H1 (cell line): Measurements from ENCODE around the gene COL27A1. TPM values are rescaled to one million over a fixed set of nuclear protein-coding genes. Genes with fewer than 3 reads are reported as not detected.

Experiments
- CTCF ChIA-PET: fragments of 300-600 bp; sonication (Branson Sonifier 250); formaldehyde crosslinking; loops from one replicate; lab custom pipeline; 2021; ENCODE audit not compliant: partially characterized antibody; lab: Charles Lee
- POLR2A ChIA-PET: fragments of 300-600 bp; sonication (Branson Sonifier 250); formaldehyde crosslinking; loops from one replicate; lab custom pipeline; 2021; ENCODE audit warnings: inconsistent platforms; ENCODE audit not compliant: partially characterized antibody; lab: Charles Lee
- DNase-seq, 2 experiments: peaks; one replicate each; pipeline versions ENCODE4 v3.0.0 to v3.0.0-alpha.2; 2010 to 2022; ENCODE audit warnings: low spot score in 2 of 2, low read depth in 1 of 2, mixed read lengths in 1 of 2
- FAIRE-seq: peaks from 2 replicates; lab custom pipeline; 2011; peaks lifted over from hg19 to GRCh38; lab: Jason Lieb, UNC
- H2AFZ ChIP-seq: 2 replicates; pipeline ENCODE4 v1.8.1; 2012; ENCODE audit warnings: low read length, inconsistent platforms
- H2AK5ac ChIP-seq: 2 replicates; pipeline ENCODE4 v1.6.1; 2013; ENCODE audit warnings: low read depth, low read length
- H2BK120ac ChIP-seq: replicated peaks from 2 replicates; pipeline ENCODE3; 2013; ENCODE audit warnings: low read depth, low read length, inconsistent platforms
- H2BK12ac ChIP-seq: 2 replicates; pipeline ENCODE4 v1.6.1; 2013; ENCODE audit warnings: low read depth, low read length
- H2BK15ac ChIP-seq: 2 replicates; pipeline ENCODE4 v1.6.1; 2013; ENCODE audit warnings: low read length
- H2BK20ac ChIP-seq: 2 replicates; pipeline ENCODE4 v1.6.1; 2013; ENCODE audit warnings: low read length
- H2BK5ac ChIP-seq: 2 replicates; pipeline ENCODE4 v1.6.1; 2013; ENCODE audit warnings: low read depth, low read length
- H3K14ac ChIP-seq: 2 replicates; pipeline ENCODE4 v1.6.1; 2013; ENCODE audit warnings: inconsistent platforms; ENCODE audit not compliant: insufficient read length
- H3K18ac ChIP-seq: 2 replicates; pipeline ENCODE4 v1.6.1; 2013; ENCODE audit warnings: low read length; ENCODE audit errors: extremely low read depth
- H3K23ac ChIP-seq: 2 replicates; pipeline ENCODE4 v1.6.1; 2013; ENCODE audit warnings: inconsistent platforms; ENCODE audit not compliant: insufficient read length
- H3K23me2 ChIP-seq: 2 replicates; pipeline ENCODE4 v1.6.1; 2013; ENCODE audit warnings: low read depth, low read length
- H3K27ac ChIP-seq: 2 replicates; pipeline ENCODE4 v1.6.1; 2011; ENCODE audit warnings: low read depth, low read length, inconsistent platforms
- H3K27me3 ChIP-seq, 4 experiments: replicated peaks in 1 of 4; 1 replicate in 1 of 4; 2 replicates in 3 of 4; pipeline versions ENCODE4 v1.6.1 to v1.8.1; 2011 to 2013; ENCODE audit warnings: low read length in 3 of 4, mild to moderate bottlenecking in 3 of 4, inconsistent platforms in 2 of 4, mixed read lengths in 2 of 4, moderate library complexity in 1 of 4; ENCODE audit not compliant: control insufficient read depth in 3 of 4, insufficient read depth in 3 of 4; ENCODE audit errors: extremely low read depth in 1 of 4
- H3K36me3 ChIP-seq, 4 experiments: 2 replicates each; pipeline versions ENCODE4 v1.6.1 to v1.8.1; 2011 to 2013; ENCODE audit warnings: mild to moderate bottlenecking in 4 of 4, low read length in 3 of 4, moderate library complexity in 2 of 4, control low read depth in 1 of 4, inconsistent platforms in 1 of 4; ENCODE audit not compliant: insufficient read depth in 4 of 4, control insufficient read depth in 2 of 4
- H3K4ac ChIP-seq: replicated peaks from 2 replicates; pipeline ENCODE3; 2013; ENCODE audit warnings: low read length, low read depth, mixed read lengths, inconsistent platforms; ENCODE audit not compliant: insufficient read length
- H3K4me1 ChIP-seq, 4 experiments: replicated peaks in 1 of 4; 1 replicate in 1 of 4; 2 replicates in 3 of 4; pipeline versions ENCODE4 v1.6.1 to v1.8.1; 2011 to 2013; ENCODE audit warnings: low read length in 3 of 4, inconsistent platforms in 2 of 4, mixed read lengths in 1 of 4; ENCODE audit not compliant: insufficient read depth in 4 of 4, control insufficient read depth in 3 of 4
- H3K4me2 ChIP-seq, 2 experiments: 2 replicates each; pipeline versions ENCODE4 v1.6.1 to v1.8.1; 2011 to 2013; ENCODE audit warnings: low read depth in 2 of 2, low read length in 2 of 2, control low read depth in 1 of 2, inconsistent platforms in 1 of 2, mild to moderate bottlenecking in 1 of 2; ENCODE audit not compliant: insufficient read depth in 1 of 2
- H3K4me3 ChIP-seq, 4 experiments: fragments of 200-600, 300-600 bp in 1 of 4; sonication (generic), shearing (Covaris generic), sonication (Bioruptor Twin) in 1 of 4; 2 replicates each; pipeline versions ENCODE4 v1.5.1 to v1.8.1; 2011 to 2016; ENCODE audit warnings: low read length in 4 of 4, low read depth in 3 of 4, control low read depth in 2 of 4, inconsistent platforms in 2 of 4, mild to moderate bottlenecking in 2 of 4, mixed read lengths in 1 of 4, moderate library complexity in 1 of 4; ENCODE audit not compliant: insufficient read depth in 2 of 4; ENCODE audit errors: extremely low read depth in 1 of 4
- H3K56ac ChIP-seq: replicated peaks from 2 replicates; pipeline ENCODE3; 2013; ENCODE audit warnings: low read depth, mild to moderate bottlenecking, mixed read lengths, low read length, inconsistent platforms; ENCODE audit not compliant: insufficient read length
- H3K79me1 ChIP-seq: 2 replicates; pipeline ENCODE4 v1.6.1; 2013; ENCODE audit warnings: low read depth, low read length, control low read depth
- H3K79me2 ChIP-seq, 2 experiments: 2 replicates each; pipeline versions ENCODE4 v1.6.1 to v1.8.1; 2012 to 2013; ENCODE audit warnings: low read length in 2 of 2, mild to moderate bottlenecking in 2 of 2, inconsistent platforms in 1 of 2; ENCODE audit not compliant: insufficient read depth in 2 of 2, control insufficient read depth in 1 of 2
- H3K9ac ChIP-seq, 4 experiments: replicated peaks in 1 of 4; 1 replicate in 1 of 4; 2 replicates in 3 of 4; pipeline versions ENCODE4 v1.6.1 to v1.8.1; 2011 to 2013; ENCODE audit warnings: low read depth in 3 of 4, low read length in 3 of 4, control low read depth in 2 of 4, mild to moderate bottlenecking in 2 of 4, moderate library complexity in 2 of 4, inconsistent platforms in 1 of 4; ENCODE audit errors: extremely low read depth in 1 of 4
- H3K9me3 ChIP-seq, 2 experiments: 2 replicates each; pipeline versions ENCODE4 v1.6.1 to v1.8.1; 2012 to 2013; ENCODE audit warnings: mild to moderate bottlenecking in 2 of 2, moderate library complexity in 2 of 2, control low read depth in 1 of 2, inconsistent platforms in 1 of 2, low read depth in 1 of 2, low read length in 1 of 2, mixed read lengths in 1 of 2; ENCODE audit not compliant: insufficient read depth in 2 of 2
- H4K20me1 ChIP-seq, 2 experiments: replicated peaks in 1 of 2; 2 replicates each; pipeline versions ENCODE3 to v1.8.1; 2011 to 2013; ENCODE audit warnings: inconsistent platforms in 2 of 2, low read length in 2 of 2, mild to moderate bottlenecking in 1 of 2; ENCODE audit not compliant: insufficient read depth in 2 of 2, control insufficient read depth in 1 of 2
- H4K5ac ChIP-seq: 2 replicates; pipeline ENCODE4 v1.6.1; 2013; ENCODE audit warnings: low read length, low read depth, mixed read lengths, inconsistent platforms; ENCODE audit not compliant: insufficient read length
- H4K8ac ChIP-seq: 2 replicates; pipeline ENCODE4 v1.8.0; 2013; ENCODE audit warnings: mild to moderate bottlenecking, moderate library complexity, low read length, inconsistent platforms; ENCODE audit not compliant: insufficient read depth; ENCODE audit errors: extremely low read depth
- H4K91ac ChIP-seq: replicated peaks from 2 replicates; pipeline ENCODE3; 2013; ENCODE audit warnings: low read length, mixed read lengths, inconsistent platforms; ENCODE audit not compliant: insufficient read length
- ATF3 ChIP-seq: IDR thresholded peaks from 2 replicates; pipeline ENCODE4 v1.6.1; 2011; ENCODE audit warnings: low read depth, mild to moderate bottlenecking, low read length; ENCODE audit not compliant: insufficient read depth
- EZH2 ChIP-seq: fragments of 200-600 bp; sonication (generic); IDR thresholded peaks from 2 replicates; pipeline ENCODE4 v1.7.1; 2012; ENCODE audit warnings: low read depth, mild to moderate bottlenecking, moderate library complexity, low read length, inconsistent platforms; ENCODE audit not compliant: severe bottlenecking
- FOSL1 ChIP-seq: IDR thresholded peaks from 2 replicates; pipeline ENCODE4 v1.6.1; 2011; ENCODE audit warnings: mild to moderate bottlenecking, low read depth, low read length, moderate library complexity; ENCODE audit not compliant: insufficient read depth
- HDAC2 ChIP-seq, 2 experiments: fragments of 300-600 bp in 1 of 2; sonication (generic) in 1 of 2; IDR thresholded peaks; 2 replicates each; pipeline ENCODE4 v1.6.1; 2011 to 2012; ENCODE audit warnings: low read depth in 2 of 2, low read length in 2 of 2, mild to moderate bottlenecking in 2 of 2, moderate library complexity in 2 of 2, borderline replicate concordance in 1 of 2, inconsistent platforms in 1 of 2
- JUN ChIP-seq: IDR thresholded peaks from 2 replicates; pipeline ENCODE4 v1.6.1; 2011; ENCODE audit warnings: low read depth, mild to moderate bottlenecking, improper control_type of control experiment, low read length
- JUND ChIP-seq: IDR thresholded peaks from 2 replicates; pipeline ENCODE4 v1.6.1; 2011; ENCODE audit warnings: mild to moderate bottlenecking, improper control_type of control experiment, low read length
- KDM5A ChIP-seq: fragments of 200-600 bp; IDR thresholded peaks from 2 replicates; pipeline ENCODE4 v1.7.1; 2012; ENCODE audit warnings: mild to moderate bottlenecking, low read length, inconsistent platforms, mixed read lengths
- NRF1 ChIP-seq: IDR thresholded peaks from 2 replicates; pipeline ENCODE4 v1.6.1; 2011; ENCODE audit warnings: mild to moderate bottlenecking, low read depth, low read length, improper control_type of control experiment
- SIN3A ChIP-seq, 2 experiments: IDR thresholded peaks in 1 of 2; conservative IDR thresholded peaks in 1 of 2; 2 replicates each; pipeline ENCODE4 v1.6.1; 2011 to 2012; ENCODE audit warnings: low read length in 2 of 2, improper control_type of control experiment in 1 of 2, low read depth in 1 of 2, mild to moderate bottlenecking in 1 of 2
- SIX5 ChIP-seq: IDR thresholded peaks from 2 replicates; pipeline ENCODE4 v1.6.1; 2011; ENCODE audit warnings: mild to moderate bottlenecking, low read depth, low read length
- YY1 ChIP-seq: IDR thresholded peaks from 2 replicates; pipeline ENCODE4 v1.6.1; 2011; ENCODE audit warnings: low read depth, mild to moderate bottlenecking, low read length
- WGBS, 2 experiments: shearing (Covaris generic) in 1 of 2; methylation state at CpG; one replicate each; pipeline versions ENCODE4 v1.1.6 to v1.1.7; 2013 to 2015; ENCODE audit warnings: low lambda C conversion rate in 2 of 2, mixed read lengths in 2 of 2, inconsistent platforms in 1 of 2, low coverage in 1 of 2, missing lambda C conversion rate in 1 of 2; ENCODE audit not compliant: insufficient replicate concordance in 2 of 2, insufficient coverage in 1 of 2, insufficient read length in 1 of 2; ENCODE audit errors: extremely low coverage in 1 of 2, missing lambda C conversion rate in 1 of 2; 5-methylcytosine and 5-hydroxymethylcytosine counted together
- polyA plus RNA-seq, 7 experiments: library from polyadenylated mRNA; depleted of rRNA in 3 of 7; stranded (reverse) in 5 of 7; unstranded in 2 of 7; fragments of >200 nt in 5 of 7; fragments of 200-250 nt in 2 of 7; gene quantifications; 1 replicate in 5 of 7; 2 replicates in 1 of 7; 4 replicates in 1 of 7; pipeline versions ENCODE4 v1.2.1 to v1.2.3, GENCODE V29; 2011 to 2013; ENCODE audit warnings: missing spikeins in 2 of 7, mixed read lengths in 2 of 7
- total RNA-seq: library from RNA; stranded (reverse); fragmentation: NEBNext Ultra II Directional; extraction: Animal tissue kit (Norgen Biotek cat#: 25700); gene quantifications from 2 replicates; pipeline ENCODE4 v1.2.1, GENCODE V29; 2021

Gene COL27A1
- total and polyA plus RNA-seq, 2 of the 8 experiments (the other 6 are each of a cell fraction or from before 2014, with no cell fraction given) = 15.1 to 22.8 TPM

GRCh38 chr9:114346146-114346545 lies 190.8 kb downstream of the COL27A1 start:
- H2AFZ ChIP-seq = no peak overlapping the region
- no peak overlapping the region for H4K91ac ChIP-seq
- no peak overlapping the region for H3K18ac ChIP-seq
- no peaks in the 10 kb centered on the region for H4K20me1 ChIP-seq
- H3K4ac ChIP-seq = no peak overlapping the region
- POLR2A ChIA-PET = no interaction called here
- WGBS, 2 experiments = 86% methylated on average over 11 of the region's 11 CpGs; no CpG with 5 or more reads in 1 of the 2 experiments
- no peak overlapping the region for H2BK20ac ChIP-seq
- no peak overlapping the region for H4K5ac ChIP-seq
- no peaks in the 10 kb centered on the region for H3K27me3 ChIP-seq
- H3K23me2 ChIP-seq = no peaks in the 10 kb centered on the region
- FAIRE-seq = no peak
- peaks cover 13 to 85% (median 54%) of the 10 kb centered on the region in 4 experiments for H3K36me3 ChIP-seq
- no peaks in the 10 kb centered on the region for H3K9me3 ChIP-seq
- H3K79me2 ChIP-seq = no peaks in the 10 kb centered on the region
- peaks cover 4 to 11% (median 8%) of the 10 kb centered on the region in 4 experiments; a peak in 6 of 7 replicates for H3K4me1 ChIP-seq
- no peak overlapping the region for H2BK5ac ChIP-seq
- H4K8ac ChIP-seq = no peak overlapping the region
- H2AK5ac ChIP-seq = no peak overlapping the region
- no peak overlapping the region for H2BK15ac ChIP-seq
- no peak for TF ChIP-seq YY1
- TF ChIP-seq JUND = no peak
- TF ChIP-seq JUN = no peak
- no peak for TF ChIP-seq EZH2
- no peak for TF ChIP-seq SIN3A (conservative IDR thresholded peaks at IDR 0.05 in 1 of 2, IDR thresholded peaks at IDR 0.05 in 1 of 2; ENCODE audit: low read depth in 1 of 2, low read length in 2 of 2)
- no peak for TF ChIP-seq HDAC2 (IDR thresholded peaks at IDR 0.05; ENCODE audit: borderline replicate concordance in 1 of 2, low read depth in 2 of 2, low read length in 2 of 2)
- no peak for TF ChIP-seq NRF1
- no peak for TF ChIP-seq KDM5A
- no peak for TF ChIP-seq ATF3
- TF ChIP-seq SIX5 = no peak
- TF ChIP-seq FOSL1 = no peak
- CTCF ChIA-PET = interaction anchor here (0.6 to 1.2 kb wide), 7 partner anchors 9 to 255 kb away, joined by 3 to 5 read pairs (median 3); partner anchors contain the start of gene AKNA
- H3K23ac ChIP-seq = no peak overlapping the region
- H2BK120ac ChIP-seq = no peak overlapping the region
- DNase-seq = no peak
- no peak overlapping the region for H3K27ac ChIP-seq
- H3K14ac ChIP-seq = no peak overlapping the region
- H3K56ac ChIP-seq = no peak overlapping the region
- no peaks in the 10 kb centered on the region for H3K79me1 ChIP-seq
- no peak overlapping the region for H3K4me2 ChIP-seq
- no peak overlapping the region for H3K4me3 ChIP-seq
- H3K9ac ChIP-seq = no peak overlapping the region
- H2BK12ac ChIP-seq = no peak overlapping the region
